GM23338 (cell line): Measurements from ENCODE around the gene FLNC. TPM values are rescaled to one million over a fixed set of nuclear protein-coding genes. Genes with fewer than 3 reads are reported as not detected.

ENCODE experiments used
- ATAC-seq: fragments of 200-7000 bp; cut with Tn5 transposase; 3 replicates; pipeline ENCODE4 v1.9.1; 2020
- DNase-seq: peaks from one replicate; pipeline ENCODE4 v3.0.0-alpha.2; 2015; ENCODE audit warnings: low spot score
- H2AFZ ChIP-seq: fragments of 200-600 bp; sonication (generic); 2 replicates; pipeline ENCODE4 v1.8.0; 2016; ENCODE audit warnings: antibody characterized with exemption, mild to moderate bottlenecking, moderate library complexity
- H3F3A ChIP-seq: fragments of 200-600 bp; sonication (generic); replicated peaks from 2 replicates; pipeline ENCODE4 v1.8.0; 2017; ENCODE audit warnings: antibody characterized with exemption, mixed run types, low read depth
- H3K27ac ChIP-seq: fragments of 200-600 bp; sonication (generic); 2 replicates; pipeline ENCODE4 v1.6.1; 2016; ENCODE audit warnings: low read depth
- H3K27me3 ChIP-seq: fragments of 200-600 bp; sonication (generic); 2 replicates; pipeline ENCODE4 v1.8.0; 2016; ENCODE audit warnings: mild to moderate bottlenecking, mixed run types, moderate library complexity; ENCODE audit not compliant: insufficient read depth
- H3K36me3 ChIP-seq: fragments of 200-600 bp; sonication (generic); 2 replicates; pipeline ENCODE4 v1.8.0; 2016; ENCODE audit warnings: mild to moderate bottlenecking; ENCODE audit not compliant: insufficient read depth
- H3K4me1 ChIP-seq: fragments of 200-600 bp; sonication (generic); 2 replicates; pipeline ENCODE4 v1.8.0; 2016; ENCODE audit warnings: mild to moderate bottlenecking, moderate library complexity; ENCODE audit not compliant: insufficient read depth
- H3K4me2 ChIP-seq: fragments of 200-600 bp; sonication (generic); 2 replicates; pipeline ENCODE4 v1.7.1; 2017; ENCODE audit warnings: mixed run types
- H3K4me3 ChIP-seq: fragments of 200-600 bp; sonication (generic); 2 replicates; pipeline ENCODE4 v1.6.1; 2016; ENCODE audit warnings: mixed run types
- H3K79me2 ChIP-seq: fragments of 200-600 bp; sonication (generic); replicated peaks from 2 replicates; pipeline ENCODE4 v1.8.0; 2017; ENCODE audit warnings: mild to moderate bottlenecking; ENCODE audit not compliant: insufficient read depth
- H3K9me2 ChIP-seq: fragments of 200-600 bp; sonication (generic); 2 replicates; pipeline ENCODE4 v1.8.0; 2017; ENCODE audit not compliant: insufficient read depth
- H4K20me1 ChIP-seq: fragments of 200-600 bp; sonication (generic); replicated peaks from 2 replicates; pipeline ENCODE4 v1.8.0; 2017; ENCODE audit warnings: mild to moderate bottlenecking; ENCODE audit not compliant: insufficient read depth
- H3K27ac Mint-ChIP-seq: 2 replicates; pipeline ENCODE4 v1.8.0; 2020; ENCODE audit warnings: inconsistent platforms, mild to moderate bottlenecking, moderate library complexity, mixed read lengths
- H3K27me3 Mint-ChIP-seq: 3 replicates; pipeline ENCODE4 v1.8.0; 2022; ENCODE audit warnings: low read depth, mild to moderate bottlenecking, moderate library complexity, mixed read lengths, inconsistent platforms; ENCODE audit not compliant: insufficient read depth, poor library complexity
- H3K36me3 Mint-ChIP-seq: 3 replicates; pipeline ENCODE4 v1.8.0; 2021; ENCODE audit warnings: low read depth, mild to moderate bottlenecking, inconsistent platforms, moderate library complexity, mixed read lengths
- H3K4me1 Mint-ChIP-seq: 3 replicates; pipeline ENCODE4 v1.8.0; 2020; ENCODE audit warnings: mild to moderate bottlenecking, inconsistent platforms, mixed read lengths
- H3K4me3 Mint-ChIP-seq: 3 replicates; pipeline ENCODE4 v1.8.0; 2021; ENCODE audit warnings: moderate library complexity, mild to moderate bottlenecking, inconsistent platforms, mixed read lengths
- H3K9me3 Mint-ChIP-seq: 3 replicates; pipeline ENCODE4 v1.8.0; 2020; ENCODE audit warnings: moderate library complexity, mild to moderate bottlenecking, inconsistent platforms, mixed read lengths
- CREB1 ChIP-seq: fragments of 250-450 bp; sonication (Bioruptor Pico); IDR thresholded peaks from 2 replicates; pipeline ENCODE4 v1.5.0; 2020; ENCODE audit warnings: low read depth, mild to moderate bottlenecking, moderate library complexity
- ETS1 ChIP-seq: IDR thresholded peaks from 2 replicates; pipeline ENCODE4 v1.6.1; 2016; ENCODE audit warnings: antibody characterized with exemption
- EZH2 ChIP-seq: fragments of 200-600 bp; sonication (generic); IDR thresholded peaks from one replicate; pipeline ENCODE4 v1.8.0; 2017; ENCODE audit warnings: antibody characterized with exemption, mild to moderate bottlenecking, low read depth; ENCODE audit not compliant: unreplicated experiment
- POLR2AphosphoS5 ChIP-seq: IDR thresholded peaks from 2 replicates; pipeline ENCODE4 v1.6.1; 2016; ENCODE audit warnings: antibody characterized with exemption, low read depth
- REST ChIP-seq: IDR thresholded peaks from one replicate; pipeline ENCODE4 v1.6.1; 2018; ENCODE audit warnings: antibody characterized with exemption; ENCODE audit not compliant: unreplicated experiment
- ZNF114 ChIP-seq: fragments of 250-450 bp; sonication (Bioruptor Pico); IDR thresholded peaks from 2 replicates; pipeline ENCODE4 v1.5.0; 2020; ENCODE audit warnings: mild to moderate bottlenecking, moderate library complexity
- ZNF331 ChIP-seq: fragments of 250-450 bp; sonication (Bioruptor Pico); IDR thresholded peaks from 2 replicates; pipeline ENCODE4 v1.5.0; 2020; ENCODE audit warnings: low read depth, mild to moderate bottlenecking, moderate library complexity
- polyA plus RNA-seq: library from polyadenylated mRNA; unstranded; fragments of >200 nt; fragmentation: Nextera tagmentation; extraction: Ambion mirVana; gene quantifications from 2 replicates; pipeline ENCODE4 v1.2.1, GENCODE V29; 2016
- total RNA-seq: library from RNA; depleted of rRNA; stranded (reverse); fragments of >200 nt; shearing (Covaris generic); gene quantifications from 2 replicates; pipeline ENCODE4 v1.2.3, GENCODE V29; 2014

Gene FLNC
- total and polyA plus RNA-seq, 2 experiments from 2014 or later, result 0.65 to 11.8 TPM

GRCh38 chr7:128835231-128835751 is 5.1 kb downstream of the FLNC start:
- peaks cover 3% of the 10 kb centered on the region for H3F3A ChIP-seq
- H3K79me2 ChIP-seq, result no peaks in the 10 kb centered on the region
- H3K4me1 Mint-ChIP-seq, result peaks cover 16% of the 10 kb centered on the region
- H3K27me3 Mint-ChIP-seq, result peaks cover 31% of the 10 kb centered on the region
- no peaks in the 10 kb centered on the region for H3K36me3 Mint-ChIP-seq
- H3K9me2 ChIP-seq, result no peaks in the 10 kb centered on the region
- H3K4me1 ChIP-seq, result peaks cover 22% of the 10 kb centered on the region
- H3K4me3 ChIP-seq, result no peak overlapping the region
- TF ChIP-seq POLR2AphosphoS5 (no peak), CREB1 (CRISPR knock-in tag) (no peak), ETS1 (no peak), REST (no peak)
- no peak overlapping the region for H3K27ac Mint-ChIP-seq
- no peak overlapping the region for H3K27ac ChIP-seq
- no peak overlapping the region for H3K4me2 ChIP-seq
- H3K36me3 ChIP-seq, result no peaks in the 10 kb centered on the region
- H2AFZ ChIP-seq, result no peak overlapping the region
- DNase-seq (no peak), ATAC-seq (no peak)
- H3K9me3 Mint-ChIP-seq, result no peaks in the 10 kb centered on the region; the same call in 2 of the 3 replicates
- H3K4me3 Mint-ChIP-seq, result no peak overlapping the region
- no peaks in the 10 kb centered on the region for H4K20me1 ChIP-seq
- H3K27me3 ChIP-seq, result peaks cover 19% of the 10 kb centered on the region

- Mint-ChIP-seq H3K27ac (no peak overlapping the region; the same call in 1 of the 2 replicates), H3K27me3 (peaks cover 25% of the 10 kb centered on the region), H3K4me1 (peaks cover 16% of the 10 kb centered on the region), H3K4me3 (no peak overlapping the region; the same call in 2 of the 3 replicates), H3K9me3 (no peaks in the 10 kb centered on the region; the same call in 2 of the 3 replicates), H3K36me3 (no peaks in the 10 kb centered on the region)
- no peaks in the 10 kb centered on the region for H3K9me2 ChIP-seq
- H3K27me3 ChIP-seq, result peaks cover 12% of the 10 kb centered on the region
- H3K36me3 ChIP-seq, result no peaks in the 10 kb centered on the region
- H3K4me3 ChIP-seq, result no peak overlapping the region
- no peak overlapping the region for H2AFZ ChIP-seq
- H3F3A ChIP-seq, result peaks cover 3% of the 10 kb centered on the region
- ATAC-seq (no peak), DNase-seq (no peak)
- H3K79me2 ChIP-seq, result no peaks in the 10 kb centered on the region
- no peaks in the 10 kb centered on the region for H4K20me1 ChIP-seq
- H3K4me2 ChIP-seq, result no peak overlapping the region
- TF ChIP-seq ZNF114 (CRISPR knock-in tag), result no peak
- no peak for TF ChIP-seq ZNF331
- TF ChIP-seq EZH2, result no peak
- no peak overlapping the region for H3K27ac ChIP-seq
- H3K4me1 ChIP-seq, result peaks cover 22% of the 10 kb centered on the region
Measured at GRCh38 chr7:128835790-128836641, 5.8 kb downstream of the FLNC start.
